Measurements from ENCODE around the gene MEIS2.

The MEIS2 gene

GRCh38 chr15:36941798-36942197 lies 158.6 kb downstream of the MEIS2 start:
- in situ Hi-C loops (cut with MboI; ENCODE audit: low sequenced_read_pairs), result no loop called here

GRCh38 chr15:36940636-36941260 lies 159.6 kb downstream of the MEIS2 start:
- in situ Hi-C loops (cut with MboI; ENCODE audit: low sequenced_read_pairs), result no loop called here

GRCh38 chr15:36940219-36940618 lies 160.1 kb downstream of the MEIS2 start:
- in situ Hi-C loops (cut with MboI; ENCODE audit: low sequenced_read_pairs), result no loop called here

- in situ Hi-C loops (cut with MboI; ENCODE audit: low sequenced_read_pairs), result no loop called here
Observed at GRCh38 chr15:36938764-36939163, 161.6 kb downstream of the MEIS2 start.

- in situ Hi-C loops (cut with MboI; ENCODE audit: low sequenced_read_pairs), result no loop called here
Observed at GRCh38 chr15:36938131-36938530, 162.2 kb downstream of the MEIS2 start.

GRCh38 chr15:36936613-36937012 lies 163.7 kb downstream of the MEIS2 start:
- in situ Hi-C loops (cut with MboI; ENCODE audit: low sequenced_read_pairs), result no loop called here

GRCh38 chr15:36933255-36933990 lies 166.9 kb downstream of the MEIS2 start:
- in situ Hi-C loops (cut with MboI; ENCODE audit: low sequenced_read_pairs), result no loop called here

GRCh38 chr15:36932070-36932469 lies 168.3 kb downstream of the MEIS2 start:
- in situ Hi-C loops (cut with MboI; ENCODE audit: low sequenced_read_pairs), result no loop called here

GRCh38 chr15:36931434-36931833 lies 168.9 kb downstream of the MEIS2 start:
- in situ Hi-C loops (cut with MboI; ENCODE audit: low sequenced_read_pairs), result no loop called here

GRCh38 chr15:36926427-36926825 lies 173.9 kb downstream of the MEIS2 start:
- in situ Hi-C loops (cut with MboI; ENCODE audit: low sequenced_read_pairs), result no loop called here

GRCh38 chr15:36925653-36926426 lies 174.5 kb downstream of the MEIS2 start:
- in situ Hi-C loops (cut with MboI; ENCODE audit: low sequenced_read_pairs), result no loop called here

GRCh38 chr15:36925049-36925448 lies 175.3 kb downstream of the MEIS2 start:
- in situ Hi-C loops (cut with MboI; ENCODE audit: low sequenced_read_pairs), result no loop called here

GRCh38 chr15:36924034-36924433 lies 176.3 kb downstream of the MEIS2 start:
- in situ Hi-C loops (cut with MboI; ENCODE audit: low sequenced_read_pairs), result no loop called here

- in situ Hi-C loops (cut with MboI; ENCODE audit: low sequenced_read_pairs), result no loop called here
Observed at GRCh38 chr15:36921484-36922091, 178.8 kb downstream of the MEIS2 start.

GRCh38 chr15:36917411-36918267 lies 182.7 kb downstream of the MEIS2 start:
- in situ Hi-C loops (cut with MboI; ENCODE audit: low sequenced_read_pairs), result no loop called here

- in situ Hi-C loops (cut with MboI; ENCODE audit: low sequenced_read_pairs), result no loop called here
Observed at GRCh38 chr15:36914960-36915808, 185.2 kb downstream of the MEIS2 start.

GRCh38 chr15:36914466-36914865 lies 185.9 kb downstream of the MEIS2 start:
- in situ Hi-C loops (cut with MboI; ENCODE audit: low sequenced_read_pairs), result no loop called here

GRCh38 chr15:36912311-36912712 lies 188.0 kb downstream of the MEIS2 start:
- in situ Hi-C loops (cut with MboI; ENCODE audit: low sequenced_read_pairs), result no loop called here

GRCh38 chr15:36911322-36911944 lies 188.9 kb downstream of the MEIS2 start:
- in situ Hi-C loops (cut with MboI; ENCODE audit: low sequenced_read_pairs), result no loop called here
